IPS DF 4.7 (cell line): ENCODE results near the gene IQCB1.
"Not testable (repeated sequence)": the region's sequence is repeated elsewhere in the genome, so short reads cannot be mapped to it uniquely, and the experiment has no call there.

Experiments used
- DNase-seq: peaks from one replicate; pipeline ENCODE4 v3.0.0-alpha.2; 2013; ENCODE audit warnings: low spot score; ENCODE audit errors: extremely low read depth

Gene IQCB1

DNA sequence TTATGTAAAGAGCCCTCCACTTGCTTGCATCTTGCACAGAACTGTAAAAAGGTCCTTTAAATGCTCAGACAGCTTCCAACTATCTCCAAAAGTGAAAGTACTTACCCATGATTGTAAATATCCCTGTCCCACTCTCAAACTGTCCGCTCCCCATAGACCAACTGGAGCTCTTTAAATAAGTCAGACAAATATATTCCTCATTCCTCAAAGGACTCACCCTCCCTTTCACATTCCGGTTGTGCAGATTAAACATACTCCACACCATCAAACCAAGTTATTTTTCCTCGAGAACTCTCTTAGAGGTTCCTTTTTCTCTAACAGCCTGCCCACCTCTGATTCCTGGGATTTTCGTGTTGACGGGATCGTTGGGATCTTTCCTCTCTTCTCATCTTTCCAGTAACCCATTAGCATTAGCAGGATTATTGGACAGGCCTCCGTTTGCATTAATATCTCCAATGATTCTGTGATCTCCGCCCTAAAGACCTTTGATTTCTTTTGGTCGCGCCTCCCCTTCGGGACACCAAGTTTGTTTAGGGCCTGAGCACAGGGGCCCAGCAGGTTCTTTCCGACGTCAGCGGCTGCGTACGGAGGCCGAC is 86.1 kb downstream of the IQCB1 start:
- no peak for DNase-seq

DNA sequence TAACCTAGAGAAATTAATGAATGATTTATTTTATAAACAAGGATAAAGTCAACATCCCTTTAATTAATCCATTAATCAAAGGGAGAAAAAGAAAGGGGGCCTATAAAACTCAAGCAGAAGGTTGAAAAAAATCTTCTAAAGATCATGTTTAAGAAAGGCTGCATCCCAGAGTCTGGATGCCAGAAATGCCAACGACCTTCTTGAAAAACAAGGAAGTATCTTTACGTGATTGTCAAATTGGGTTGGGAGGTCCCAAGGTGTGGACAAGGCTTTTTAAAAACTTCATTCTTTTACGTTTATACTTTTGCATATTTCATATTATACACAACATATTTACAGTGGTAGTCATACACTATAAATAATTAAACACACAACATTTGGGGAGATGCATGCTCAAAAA is 86.9 kb downstream of the IQCB1 start:
- DNase-seq, result no peak

DNA sequence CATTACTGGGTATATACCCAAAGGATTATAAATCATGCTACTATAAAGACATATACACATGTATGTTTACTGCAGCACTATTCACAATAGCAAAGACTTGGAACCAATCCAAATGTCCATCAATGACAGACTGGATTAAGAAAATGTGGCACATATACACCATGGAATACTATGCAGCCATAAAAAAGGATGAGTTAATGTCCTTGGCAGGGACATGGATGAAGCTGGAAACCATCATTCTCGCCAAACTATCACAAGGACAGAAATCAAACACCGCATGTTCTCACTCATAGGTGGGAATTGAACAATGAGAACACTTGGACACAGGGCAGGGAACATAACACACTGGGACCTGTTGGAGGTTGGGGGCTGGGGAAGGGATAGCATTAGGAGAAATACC is 91.8 kb downstream of the IQCB1 start:
- not testable (repeated sequence) for DNase-seq

DNA sequence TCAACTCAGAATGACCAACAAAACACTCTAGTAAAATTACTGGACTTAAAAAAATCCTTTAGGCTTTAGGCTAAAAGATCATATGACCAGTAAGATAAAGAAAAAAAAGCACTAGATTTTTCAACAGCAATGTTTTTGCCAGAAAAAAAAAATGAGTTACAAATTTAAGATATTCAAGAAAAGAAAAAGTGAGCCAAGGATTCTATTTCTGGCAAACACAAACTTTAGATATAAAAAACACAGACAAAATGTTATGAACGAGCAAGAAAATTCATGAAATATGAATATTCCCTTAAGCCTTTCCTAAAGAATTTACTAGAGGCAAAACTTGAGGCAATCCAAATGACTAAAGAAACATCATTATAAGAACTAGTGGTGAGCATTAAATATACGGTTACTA is 94.0 kb downstream of the IQCB1 start:
- DNase-seq, result no peak

DNA sequence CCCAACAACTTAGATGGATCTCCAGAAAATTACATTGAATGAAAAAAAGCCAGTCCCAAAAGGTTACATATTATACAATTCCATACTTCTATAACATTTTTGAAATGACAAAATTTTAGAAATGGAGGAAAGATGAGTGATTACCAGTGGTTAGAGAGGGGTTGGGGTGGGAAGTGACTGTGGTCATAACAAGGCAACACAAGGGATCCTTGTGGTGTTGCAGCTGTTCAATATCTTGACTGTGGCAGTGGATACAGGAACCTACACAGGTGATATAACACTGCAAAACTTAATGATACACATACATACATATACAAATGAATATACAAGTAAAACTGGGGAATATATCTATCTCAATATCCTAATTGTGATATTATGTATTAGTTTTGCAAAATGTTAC is 95.0 kb downstream of the IQCB1 start:
- no peak for DNase-seq

DNA sequence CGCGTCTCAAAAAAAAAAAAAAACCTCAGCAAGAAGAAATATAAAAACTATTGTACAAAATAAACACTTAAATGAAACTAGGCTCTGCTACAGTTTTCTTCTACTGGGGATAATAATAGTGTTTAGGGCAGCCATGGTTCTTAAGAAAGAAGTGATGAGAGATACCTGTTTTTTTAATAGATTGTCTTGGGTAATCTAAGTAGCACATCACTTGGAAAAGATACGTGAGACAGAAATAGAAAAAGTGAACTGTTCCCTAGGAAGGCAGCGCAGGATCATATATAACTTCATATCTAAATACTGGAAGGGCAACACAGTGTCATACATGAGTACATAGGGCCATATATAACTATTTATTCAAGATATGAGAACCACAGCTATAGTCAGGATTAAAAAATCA is 97.2 kb downstream of the IQCB1 start:
- no peak for DNase-seq

DNA sequence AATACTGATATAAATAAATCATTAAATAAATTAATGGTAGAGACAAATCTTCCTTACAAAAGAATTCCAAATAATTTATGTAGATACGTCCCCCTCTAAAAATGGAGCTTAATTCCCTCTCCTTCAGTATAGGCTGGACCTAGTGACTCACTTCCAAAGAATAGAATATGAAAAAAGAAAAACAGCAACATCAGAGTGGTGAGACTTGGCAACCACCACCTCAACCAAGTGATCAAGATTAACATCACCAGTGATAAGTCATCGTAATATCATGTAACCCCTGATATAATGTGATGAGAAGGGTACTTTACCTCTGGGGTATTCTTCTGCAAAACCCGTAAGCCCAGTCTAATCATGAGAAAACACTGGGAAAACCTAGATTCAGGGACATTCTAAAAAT is 98.7 kb downstream of the IQCB1 start:
- DNase-seq, result no peak

DNA sequence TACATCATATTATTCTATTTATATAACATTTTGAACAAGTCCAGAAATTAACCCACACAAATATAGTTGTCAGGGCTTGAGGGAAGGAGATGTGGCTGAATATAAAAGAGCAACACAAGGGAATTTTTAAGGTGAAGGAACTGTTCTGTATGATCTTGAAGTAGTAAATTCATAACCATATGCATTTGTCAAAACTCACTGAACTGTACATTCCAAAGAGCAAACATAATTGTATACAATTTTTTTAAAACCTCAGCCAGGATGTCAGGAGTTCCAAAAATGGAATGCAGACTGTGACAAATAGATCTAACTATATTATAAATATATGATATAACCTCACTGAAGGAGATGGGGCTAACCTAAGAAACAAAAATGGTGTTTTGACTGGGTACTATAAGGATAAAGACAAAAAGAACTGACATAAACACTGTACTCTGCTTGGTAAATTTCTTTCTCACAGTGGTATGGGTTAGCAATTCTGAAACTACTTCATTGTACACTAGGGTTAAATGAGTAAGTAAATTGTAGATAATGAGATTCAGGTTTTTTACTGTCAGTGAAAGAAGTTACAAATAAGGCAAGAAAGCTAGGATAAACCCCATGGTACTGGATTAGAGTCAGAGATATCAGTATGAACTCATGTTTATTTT is 99.7 kb downstream of the IQCB1 start:
- no peak for DNase-seq

DNA sequence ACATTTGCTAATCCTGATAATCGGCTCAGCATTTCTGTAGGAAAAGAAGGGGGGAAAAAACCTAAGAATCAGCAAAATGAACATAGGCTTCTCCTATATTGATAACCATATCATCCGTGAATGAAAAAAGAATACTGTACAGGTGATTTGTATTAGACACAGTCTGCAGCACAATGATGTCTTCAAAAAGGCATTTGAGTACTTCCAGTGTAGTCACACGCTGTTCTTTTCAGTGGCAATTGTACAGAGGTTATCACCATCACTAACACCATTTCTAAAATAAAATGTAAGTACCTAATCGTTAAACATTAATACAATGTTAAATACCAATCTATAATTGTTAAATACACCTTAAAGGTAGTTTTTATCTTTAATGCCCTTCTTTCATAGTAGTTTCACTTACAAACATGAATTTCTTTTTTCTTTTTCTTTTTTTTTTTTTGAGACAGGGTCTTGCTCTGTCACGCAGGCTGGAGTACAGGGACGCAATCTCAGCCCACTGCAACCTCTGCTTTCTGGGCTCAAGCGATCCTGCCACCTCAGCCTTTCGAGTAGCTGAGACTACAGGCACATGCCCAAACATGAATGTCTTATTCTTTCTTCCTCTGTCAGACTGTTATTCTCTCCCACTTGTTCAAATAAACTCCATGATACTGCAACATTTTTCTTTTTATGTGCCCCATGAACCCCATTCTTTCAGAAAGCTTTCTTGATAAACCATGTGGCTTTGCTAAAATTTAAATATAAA is 103.7 kb downstream of the IQCB1 start:
- no peak for DNase-seq

DNA sequence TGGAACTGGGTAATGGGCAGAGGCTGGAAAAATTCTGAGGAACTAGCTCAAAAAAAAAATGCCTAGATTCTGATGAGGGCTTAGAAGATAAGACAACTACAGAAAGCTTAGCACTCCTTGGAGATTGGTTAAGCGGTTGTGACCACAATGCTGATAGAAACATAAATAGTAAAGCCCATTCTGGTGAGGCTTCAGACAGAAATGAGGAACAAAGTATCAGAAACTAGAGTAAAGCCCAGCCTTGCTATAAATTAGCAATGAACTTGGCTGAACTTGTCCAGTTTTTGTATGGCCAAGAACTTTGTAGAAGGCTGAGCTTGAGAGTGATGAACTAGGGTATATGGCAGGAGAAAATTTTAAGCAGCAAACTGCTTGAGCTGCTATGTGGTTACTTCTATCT is 110.7 kb downstream of the IQCB1 start:
- no peak for DNase-seq

DNA sequence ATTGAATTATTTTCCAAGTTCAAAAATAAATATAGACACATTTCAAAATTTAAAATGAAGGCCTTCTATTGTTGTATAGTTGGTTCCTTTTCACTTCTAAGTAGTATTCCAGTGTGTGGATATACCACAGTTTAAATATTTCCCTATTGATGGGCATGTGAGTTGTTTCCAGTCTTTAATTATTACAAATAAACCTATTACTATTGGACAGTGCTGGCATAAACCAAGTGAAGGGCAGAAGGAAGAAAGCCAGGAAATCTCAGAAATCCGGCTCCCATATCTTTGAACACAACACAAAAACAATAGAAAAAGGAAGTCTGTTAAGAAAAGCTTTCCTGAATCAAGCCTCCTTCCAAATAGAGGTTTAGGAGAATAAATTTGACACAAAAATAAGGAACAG is 111.4 kb downstream of the IQCB1 start:
- DNase-seq, result no peak

DNA sequence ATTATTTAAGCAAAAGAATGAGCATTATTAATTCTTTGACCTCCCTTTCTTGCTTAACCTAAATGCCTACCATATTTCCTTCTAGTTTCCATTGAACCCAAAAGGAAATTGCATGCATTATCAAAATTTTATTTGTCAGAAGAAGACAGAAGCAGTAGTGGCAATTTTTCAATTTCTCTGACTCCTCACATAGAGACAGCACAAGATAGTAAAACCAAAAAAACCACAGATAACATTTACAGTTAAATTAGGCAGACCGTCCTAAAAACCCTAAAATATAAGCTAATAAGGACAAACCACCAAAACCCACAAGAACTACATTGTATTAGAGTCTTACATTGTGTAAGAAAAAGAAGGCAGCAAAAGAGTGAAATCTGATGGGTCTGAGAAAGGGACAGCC is 112.4 kb downstream of the IQCB1 start:
- no peak for DNase-seq

DNA sequence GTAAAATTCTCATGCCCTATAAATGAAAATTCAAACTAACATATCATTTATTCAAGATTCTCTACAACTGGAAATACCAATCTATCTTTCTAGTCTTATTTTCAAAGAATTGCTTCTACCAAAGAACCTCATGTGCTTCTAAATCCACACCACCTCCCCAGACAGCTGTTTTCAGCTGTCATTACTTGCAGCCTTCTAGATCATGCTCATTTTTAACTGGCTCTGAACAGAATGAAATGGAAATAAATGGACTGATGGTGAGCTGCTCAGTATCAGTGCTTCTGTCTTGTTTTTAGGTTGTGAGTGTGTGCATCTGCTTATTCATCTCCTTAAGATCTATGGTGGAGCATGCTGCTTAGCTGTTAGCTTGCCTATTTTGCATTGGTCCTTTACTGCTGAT is 114.7 kb downstream of the IQCB1 start:
- DNase-seq, result no peak
